ENCODE measurements around the gene SEC23IP.

GRCh38 chr10:119862524-119862923 is 30.0 kb upstream of the SEC23IP start:
- no peak for TF ChIP-seq CTCF (IDR thresholded peaks at IDR 0.05)
- no peak for TF ChIP-seq EZH2phosphoT487 (IDR thresholded peaks at IDR 0.05)
